Stomach (tissue), 9 donors: ENCODE data around the gene NF1. TPM values are rescaled to one million over a fixed set of nuclear protein-coding genes. Genes with fewer than 3 reads are reported as not detected.

Source experiments
- DNase-seq, 2 donors: peaks; one replicate each; pipeline versions ENCODE4 v3.0.0 to v3.0.0-alpha.2; 2013 to 2019
- H3K27ac ChIP-seq, 5 donors: fragments of 200-600 bp in 4 of 5; sonication (generic) in 4 of 5; one replicate each; pipeline ENCODE4 v1.5.1; 2013 to 2019; ENCODE audit warnings: mild to moderate bottlenecking in 1 of 5, moderate library complexity in 1 of 5
- H3K27me3 ChIP-seq, 3 donors: fragments of 200-600 bp; sonication (generic); one replicate each; pipeline ENCODE4 v1.5.1; 2017 to 2019; ENCODE audit warnings: mixed run types in 1 of 3
- H3K36me3 ChIP-seq, 4 donors: fragments of 200-600 bp; sonication (generic); 1 replicate in 3 of 4; 2 replicates in 1 of 4; pipeline ENCODE4 v1.5.1; 2016 to 2019
- H3K4me1 ChIP-seq, 4 donors: fragments of 200-600 bp; sonication (generic); one replicate each; pipeline ENCODE4 v1.5.1; 2016 to 2019
- H3K4me3 ChIP-seq, 4 donors: fragments of 200-600 bp; sonication (generic) in 3 of 4; one replicate each; pipeline ENCODE4 v1.5.1; 2016 to 2019; ENCODE audit warnings: mild to moderate bottlenecking in 1 of 4
- H3K9me3 ChIP-seq, 4 donors: fragments of 200-600 bp; sonication (generic); one replicate each; pipeline ENCODE4 v1.5.1; 2016 to 2019
- CTCF ChIP-seq, 7 experiments: fragments of 450-650 bp in 4 of 7; fragments of 200-600 bp in 3 of 7; sonication (generic) in 3 of 7; IDR thresholded peaks; one replicate each; pipeline ENCODE4 v1.5.1; 2016 to 2019; ENCODE audit warnings: antibody characterized with exemption in 7 of 7, control low read depth in 2 of 7, mild to moderate bottlenecking in 1 of 7
- EP300 ChIP-seq: sonication (generic); formaldehyde crosslinking; IDR thresholded peaks from one replicate; pipeline ENCODE4 v1.6.1; 2017; ENCODE audit warnings: antibody characterized with exemption
- POLR2A ChIP-seq, 4 donors: fragments of 450-650 bp; IDR thresholded peaks; one replicate each; pipeline ENCODE4 v1.6.1; 2016; ENCODE audit warnings: antibody characterized with exemption in 4 of 4, control low read depth in 2 of 4, mild to moderate bottlenecking in 1 of 4, moderate library complexity in 1 of 4
- POLR2AphosphoS5 ChIP-seq, 3 donors: sonication (generic); formaldehyde crosslinking; IDR thresholded peaks; one replicate each; pipeline ENCODE4 v1.6.1; 2016; ENCODE audit warnings: antibody characterized with exemption in 3 of 3
- WGBS, 5 donors: extraction: QIAGEN DNeasy Blood & Tissue Kit in 3 of 5; methylation state at CpG; one replicate each; pipeline versions ENCODE4 v1.1.5 to v1.1.7; 2013 to 2018; 5-methylcytosine and 5-hydroxymethylcytosine counted together
- intact Hi-C: fragments of 100-400 bp; cut with DNase I; formaldehyde crosslinking; loops from one replicate; pipeline ENCODE4 v1.15.1; 2023; ENCODE audit warnings: low total_unique reads
- polyA plus RNA-seq, 3 donors: library from polyadenylated mRNA; stranded (reverse); fragments of 200-250 nt; gene quantifications; one replicate each; pipeline ENCODE4 v1.2.3, GENCODE V29; 2013
- total RNA-seq, 5 donors: library from RNA; depleted of rRNA; stranded (reverse); fragments of >200 nt; gene quantifications; one replicate each; pipeline versions ENCODE4 v1.1.0 to v1.2.3, GENCODE V29; 2014 to 2016
- donor health status: healthy with polysubstance abuse.
- donor health status: Bipolar disorder and iron deficiency.
- donor health status: healthy.

NF1 gene
- total and polyA plus RNA-seq, 8 donors = 5.2 to 108 (median 50.5) TPM

- peaks cover 0 to 39% (median 3%) of the 10 kb centered on the region in 3 donors for H3K27me3 ChIP-seq
- H3K9me3 ChIP-seq = no peaks in the 10 kb centered on the region
- WGBS, 5 donors = 78 to 80% (median 79%) methylated on average over 19 to 21 of the region's 21 CpGs
- H3K27ac ChIP-seq = no peak overlapping the region
- no peaks in the 10 kb centered on the region for H3K4me1 ChIP-seq
- intact Hi-C loops = no loop called here
- no peak overlapping the region for H3K4me3 ChIP-seq
- H3K36me3 ChIP-seq = no peaks in the 10 kb centered on the region
- no peak for DNase-seq
- TF ChIP-seq POLR2AphosphoS5 (IDR thresholded peaks at IDR 0.05) (no peak), CTCF (IDR thresholded peaks at IDR 0.05) (no peak), POLR2A (IDR thresholded peaks at IDR 0.05) (no peak), EP300 (no peak)
These were observed 303.9 kb downstream of the NF1 start for GRCh38 chr17:31398381-31399311.

GRCh38 chr17:31400481-31400950 lies 305.7 kb downstream of the NF1 start:
- Histone ChIP-seq H3K4me3 (no peak overlapping the region), H3K9me3 (no peaks in the 10 kb centered on the region), H3K36me3 (no peaks in the 10 kb centered on the region), H3K27me3 (peaks cover 0 to 20% (median 0%) of the 10 kb centered on the region in 3 donors), H3K4me1 (no peaks in the 10 kb centered on the region), H3K27ac (no peak overlapping the region)
- WGBS, 5 donors = 58 to 64% (median 63%) methylated on average over 11 of the region's 11 CpGs
- DNase-seq = no peak
- intact Hi-C loops = no loop called here
- TF ChIP-seq POLR2AphosphoS5 (IDR thresholded peaks at IDR 0.05) = no peak
- no peak for TF ChIP-seq CTCF (IDR thresholded peaks at IDR 0.05)
- no peak for TF ChIP-seq EP300
- no peak for TF ChIP-seq POLR2A (IDR thresholded peaks at IDR 0.05)

- H3K9me3 ChIP-seq = no peaks in the 10 kb centered on the region
- no peak overlapping the region for H3K4me3 ChIP-seq
- no peak for DNase-seq
- H3K27ac ChIP-seq = no peak overlapping the region
- peaks cover 0 to 13% (median 0%) of the 10 kb centered on the region in 3 donors for H3K27me3 ChIP-seq
- intact Hi-C loops = no loop called here
- TF ChIP-seq EP300 = no peak
- H3K4me1 ChIP-seq = no peaks in the 10 kb centered on the region
- no peaks in the 10 kb centered on the region for H3K36me3 ChIP-seq
- 83 to 91% (median 87%) methylated on average over 11 of the region's 11 CpGs for WGBS, 5 donors
These were observed 306.9 kb downstream of the NF1 start for GRCh38 chr17:31401456-31402254.

GRCh38 chr17:31404028-31404949 lies 309.5 kb downstream of the NF1 start:
- 76 to 82% (median 80%) methylated on average over 19 of the region's 19 CpGs for WGBS, 5 donors
- Histone ChIP-seq H3K36me3 (no peaks in the 10 kb centered on the region), H3K27me3 (peaks cover 0 to 6% (median 0%) of the 10 kb centered on the region in 3 donors), H3K4me3 (no peak overlapping the region), H3K4me1 (no peaks in the 10 kb centered on the region), H3K27ac (no peak overlapping the region), H3K9me3 (no peaks in the 10 kb centered on the region)
- DNase-seq = no peak
- no peak for TF ChIP-seq CTCF (IDR thresholded peaks at IDR 0.05)
- no peak for TF ChIP-seq POLR2AphosphoS5 (IDR thresholded peaks at IDR 0.05)
- no peak for TF ChIP-seq POLR2A (IDR thresholded peaks at IDR 0.05)
- no peak for TF ChIP-seq EP300
- intact Hi-C loops = no loop called here
